Measurements from ENCODE around the gene HSPE1. TPM values are rescaled to one million over a fixed set of nuclear protein-coding genes. Genes with fewer than 3 reads are reported as not detected.
A peak's percentile ranks its signal among the peaks of the same experiment; 100 is the strongest.

HSPE1 gene
- total and polyA plus RNA-seq, 7 experiments from 2014 or later: 46.3 to 137 (median 55.4) TPM

DNA sequence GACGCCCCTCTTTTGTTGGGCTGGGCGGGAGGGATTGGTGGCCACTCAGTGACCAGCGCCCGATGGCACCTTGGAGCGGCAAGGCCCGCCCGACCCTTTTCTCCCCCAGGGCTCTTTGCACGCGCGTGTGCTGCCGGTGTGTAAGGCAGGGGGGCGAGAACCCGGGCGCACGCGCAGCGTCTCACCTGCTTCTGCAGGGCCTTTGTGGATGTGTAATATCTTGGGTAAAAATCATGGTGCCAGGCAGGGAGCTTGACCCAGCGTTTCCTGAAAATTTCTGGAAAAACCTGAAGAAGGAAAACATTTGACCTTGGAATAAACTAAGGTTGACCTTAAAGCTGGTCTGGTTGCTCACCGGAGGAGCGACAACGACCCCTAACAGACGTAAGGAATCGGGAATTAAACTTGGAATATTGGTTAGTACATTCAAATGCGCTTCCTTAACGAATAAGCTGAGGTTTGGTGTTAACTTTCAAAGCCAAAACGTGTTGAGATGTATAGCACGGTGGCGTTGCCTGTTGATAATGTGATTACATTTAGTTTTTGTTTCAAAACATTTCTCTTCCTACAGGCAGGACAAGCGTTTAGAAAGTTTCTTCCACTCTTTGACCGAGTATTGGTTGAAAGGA lies 438 bp downstream of the HSPE1 start:
- no peaks in the 10 kb centered on the region for H3K9me3 Mint-ChIP-seq
- Histone ChIP-seq H3K9me3 (ENCODE audit: control insufficient read depth in 2 of 3, low read length in 3 of 3) (no peaks in the 10 kb centered on the region), H3K27me3 (ENCODE audit: control insufficient read depth in 2 of 2, insufficient read depth in 2 of 2, low read length in 2 of 2) (no peaks in the 10 kb centered on the region), H3K4me1 (ENCODE audit: control insufficient read depth in 2 of 2, insufficient read depth in 2 of 2, low read length in 2 of 2) (peaks cover 17 to 35% of the 10 kb centered on the region in 2 donors), H3K4me3 (ENCODE audit: low read length) (peak overlapping the region; percentile 94), H3K27ac (ENCODE audit: low read depth, low read length) (peak overlapping the region; percentile 90), H3K36me3 (ENCODE audit: control insufficient read depth in 2 of 3, insufficient read depth in 3 of 3, low read length in 3 of 3) (peaks cover 3 to 32% (median 5%) of the 10 kb centered on the region in 3 experiments)
- peak overlapping the region; percentile 84 to 100 (median 94) for H3K4me3 Mint-ChIP-seq
- H3K27ac Mint-ChIP-seq: peak overlapping the region; percentile 83 to 98 (median 95)
- no peak for ATAC-seq
- H3K36me3 Mint-ChIP-seq: peaks cover 4 to 49% (median 14%) of the 10 kb centered on the region in 5 donors
- H3K27me3 Mint-ChIP-seq: no peaks in the 10 kb centered on the region
- intact Hi-C loops (cut with micrococcal nuclease): loop anchor here (1.0 to 10.0 kb wide), 7 partner anchors 15 to 861 kb away; partner anchors contain the start of genes COQ10B (in 2 of the 2), MARS2 (in 2 of the 2), SF3B1 (in 2 of the 2) and CCDC150 (in 1 of the 2)
- DNase-seq: peak in 5 of 9 donors; percentile 13 to 27 (median 19)
- ChIA-PET CTCF (interaction anchor here (1.0 to 1.3 kb wide), 3 partner anchors 16 to 387 kb away, joined by 3 to 5 read pairs (median 4); partner anchors contain the start of gene COQ10B), POLR2A (interaction anchor here (0.7 to 5.3 kb wide), 14 partner anchors 8 to 204 kb away, joined by 3 to 100 read pairs (median 7); partner anchors contain the start of genes COQ10B, MARS2, MOB4 and SF3B1)
- peaks cover 31 to 66% (median 56%) of the 10 kb centered on the region in 7 donors for H3K4me1 Mint-ChIP-seq

DNA sequence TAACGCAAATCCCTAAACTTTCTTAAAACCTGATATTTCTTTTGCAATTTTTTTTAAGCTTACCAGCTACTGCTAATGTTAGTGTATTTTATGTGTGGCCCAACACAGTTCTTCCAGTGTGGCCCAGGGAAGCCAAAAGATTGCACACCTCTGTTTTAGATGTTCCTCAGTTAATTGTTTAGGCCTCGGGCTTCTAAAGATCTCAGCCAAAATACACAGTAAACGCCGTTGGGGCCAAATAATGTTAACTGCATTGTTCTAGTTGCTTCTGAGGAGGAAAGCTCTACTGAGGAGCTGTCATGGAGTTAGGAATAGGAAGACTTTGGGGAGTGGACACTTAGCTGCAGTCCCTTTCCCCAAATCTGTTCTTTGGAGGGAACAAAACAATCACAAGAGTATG lies 2.0 kb downstream of the HSPE1 start:
- H3K4me3 Mint-ChIP-seq: peak overlapping the region; percentile 84 to 100 (median 94)
- no peaks in the 10 kb centered on the region for H3K27me3 Mint-ChIP-seq
- Histone ChIP-seq H3K9me3 (ENCODE audit: control insufficient read depth in 2 of 3, low read length in 3 of 3) (no peaks in the 10 kb centered on the region), H3K27me3 (ENCODE audit: control insufficient read depth in 2 of 2, insufficient read depth in 2 of 2, low read length in 2 of 2) (no peaks in the 10 kb centered on the region), H3K27ac (ENCODE audit: low read depth, low read length) (peak overlapping the region; percentile 90), H3K36me3 (ENCODE audit: control insufficient read depth in 2 of 3, insufficient read depth in 3 of 3, low read length in 3 of 3) (peaks cover 0 to 18% (median 0%) of the 10 kb centered on the region in 3 experiments), H3K4me3 (ENCODE audit: low read length) (peak overlapping the region; percentile 94), H3K4me1 (ENCODE audit: control insufficient read depth in 2 of 2, insufficient read depth in 2 of 2, low read length in 2 of 2) (peaks cover 17 to 22% of the 10 kb centered on the region in 2 donors)
- peaks cover 25 to 51% (median 40%) of the 10 kb centered on the region in 7 donors for H3K4me1 Mint-ChIP-seq
- POLR2A ChIA-PET: interaction anchor here (0.7 to 5.3 kb wide), 6 partner anchors 8 to 94 kb away, joined by 3 to 100 read pairs (median 6); partner anchors contain the start of genes COQ10B, MOB4 and SF3B1
- peaks cover 4 to 34% (median 14%) of the 10 kb centered on the region in 5 donors for H3K36me3 Mint-ChIP-seq
- no peak for ATAC-seq
- CTCF ChIA-PET: no interaction called here
- DNase-seq: no peak
- no peaks in the 10 kb centered on the region for H3K9me3 Mint-ChIP-seq
- H3K27ac Mint-ChIP-seq: peak overlapping the region; percentile 8 to 98 (median 79)
- intact Hi-C loops (cut with micrococcal nuclease): loop anchor here in 1 of 2 donors (10.0 kb wide), 1 partner anchor 297 kb away; no protein-coding TSS in a partner anchor

DNA sequence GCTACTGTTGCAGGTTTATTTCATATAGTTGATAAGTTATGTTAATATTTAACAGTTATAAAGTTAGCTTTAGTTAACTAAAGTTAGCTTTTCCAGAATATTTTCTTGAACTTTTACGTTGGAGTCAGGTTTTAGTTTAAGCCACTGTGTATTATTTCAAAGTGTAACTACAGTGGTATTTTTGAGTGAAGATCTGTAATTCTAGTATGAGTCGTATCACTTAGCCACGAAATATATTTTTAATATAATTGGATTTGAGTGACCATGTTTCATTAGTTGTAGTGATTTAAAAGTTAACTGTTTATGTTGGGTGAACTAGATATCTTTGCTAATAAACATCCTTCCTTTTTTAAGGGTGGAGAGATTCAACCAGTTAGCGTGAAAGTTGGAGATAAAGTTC lies 2.5 kb downstream of the HSPE1 start:
- intact Hi-C loops (cut with micrococcal nuclease): loop anchor here in 1 of 2 donors (10.0 kb wide), 1 partner anchor 298 kb away; no protein-coding TSS in a partner anchor
- ChIA-PET POLR2A (interaction anchor here (1.1 to 5.3 kb wide), 3 partner anchors 10 to 48 kb away, joined by 3 to 100 read pairs (median 69); partner anchors contain the start of genes COQ10B and MOB4), CTCF (no interaction called here)
- Histone ChIP-seq H3K4me1 (ENCODE audit: control insufficient read depth in 2 of 2, insufficient read depth in 2 of 2, low read length in 2 of 2) (peaks cover 16 to 20% of the 10 kb centered on the region in 2 donors), H3K4me3 (ENCODE audit: low read length) (no peak overlapping the region), H3K9me3 (ENCODE audit: control insufficient read depth in 2 of 3, low read length in 3 of 3) (no peaks in the 10 kb centered on the region), H3K27ac (ENCODE audit: low read depth, low read length) (peak overlapping the region; percentile 90), H3K36me3 (ENCODE audit: control insufficient read depth in 2 of 3, insufficient read depth in 3 of 3, low read length in 3 of 3) (peaks cover 0 to 18% (median 0%) of the 10 kb centered on the region in 3 experiments), H3K27me3 (ENCODE audit: control insufficient read depth in 2 of 2, insufficient read depth in 2 of 2, low read length in 2 of 2) (no peaks in the 10 kb centered on the region)
- DNase-seq (no peak), ATAC-seq (no peak)
- peaks cover 4 to 30% (median 13%) of the 10 kb centered on the region in 5 donors for H3K36me3 Mint-ChIP-seq
- no peaks in the 10 kb centered on the region for H3K27me3 Mint-ChIP-seq
- peak overlapping the region in 7 of 9 donors; percentile 38 to 98 (median 94) for H3K27ac Mint-ChIP-seq
- peaks cover 23 to 46% (median 35%) of the 10 kb centered on the region in 7 donors for H3K4me1 Mint-ChIP-seq
- peak overlapping the region in 9 of 10 donors; percentile 16 to 98 (median 92) for H3K4me3 Mint-ChIP-seq
- H3K9me3 Mint-ChIP-seq: no peaks in the 10 kb centered on the region

DNA sequence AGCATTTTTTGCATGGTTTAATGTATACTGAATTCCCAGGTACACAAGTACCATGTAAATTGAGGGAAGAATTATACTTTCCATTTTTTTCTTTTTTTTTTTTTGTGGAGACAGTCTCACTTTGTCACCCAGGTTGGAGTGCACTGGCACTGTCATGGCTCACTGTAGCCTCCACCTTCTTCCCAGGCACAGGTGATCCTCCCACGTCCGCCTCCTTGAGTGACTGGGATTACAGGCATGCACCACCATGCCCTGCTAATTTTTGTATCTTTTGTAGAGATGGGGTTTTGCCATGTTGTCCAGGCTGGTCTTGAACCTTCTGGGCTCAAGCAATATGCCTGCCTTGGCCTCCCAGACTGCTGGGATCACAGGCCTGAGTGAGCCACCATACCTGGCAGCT lies 3.8 kb downstream of the HSPE1 start:
- Histone ChIP-seq H3K27me3 (ENCODE audit: control insufficient read depth in 2 of 2, insufficient read depth in 2 of 2, low read length in 2 of 2) (no peaks in the 10 kb centered on the region), H3K4me3 (ENCODE audit: low read length) (no peak overlapping the region), H3K9me3 (ENCODE audit: control insufficient read depth in 2 of 3, low read length in 3 of 3) (no peaks in the 10 kb centered on the region), H3K36me3 (ENCODE audit: control insufficient read depth in 2 of 3, insufficient read depth in 3 of 3, low read length in 3 of 3) (peaks cover 0 to 18% (median 0%) of the 10 kb centered on the region in 3 experiments), H3K27ac (ENCODE audit: low read depth, low read length) (no peak overlapping the region), H3K4me1 (ENCODE audit: control insufficient read depth in 2 of 2, insufficient read depth in 2 of 2, low read length in 2 of 2) (peaks cover 10 to 14% of the 10 kb centered on the region in 2 donors)
- intact Hi-C loops (cut with micrococcal nuclease): loop anchor here in 1 of 2 donors (10.0 kb wide), 1 partner anchor 299 kb away; no protein-coding TSS in a partner anchor
- H3K36me3 Mint-ChIP-seq: peaks cover 4 to 21% (median 11%) of the 10 kb centered on the region in 5 donors
- H3K27ac Mint-ChIP-seq: peak overlapping the region in 5 of 9 donors; percentile 8 to 75 (median 38)
- H3K27me3 Mint-ChIP-seq: no peaks in the 10 kb centered on the region
- peaks cover 21 to 37% (median 27%) of the 10 kb centered on the region in 7 donors for H3K4me1 Mint-ChIP-seq
- no peaks in the 10 kb centered on the region for H3K9me3 Mint-ChIP-seq
- DNase-seq: no peak
- CTCF ChIA-PET: no interaction called here
- POLR2A ChIA-PET: interaction anchor here (0.6 to 2.1 kb wide), 3 partner anchors 8 to 51 kb away, joined by 3 to 17 read pairs (median 3); partner anchors contain the start of genes COQ10B and MOB4
- H3K4me3 Mint-ChIP-seq: peak overlapping the region in 1 of 10 donors; percentile 5
- no peak for ATAC-seq

DNA sequence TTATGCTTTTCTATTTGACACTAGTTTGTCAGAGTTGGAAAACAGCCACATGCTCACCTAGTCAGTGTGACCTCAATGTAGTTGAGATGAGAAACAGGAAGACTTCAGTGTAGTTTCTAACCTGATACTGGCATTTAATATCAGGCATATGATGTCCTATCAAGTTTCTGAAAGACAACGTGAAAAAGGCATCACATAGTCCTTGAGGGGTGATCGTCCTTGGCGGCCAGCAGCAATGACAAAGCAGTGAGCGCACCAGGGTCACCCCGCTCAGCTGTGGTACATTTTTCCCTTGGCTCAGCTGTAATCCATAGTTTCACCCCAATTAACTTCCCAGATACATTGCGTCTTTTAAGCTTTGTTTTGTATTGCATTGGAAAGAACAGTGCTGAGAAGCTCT lies 4.3 kb downstream of the HSPE1 start:
- Mint-ChIP-seq H3K4me1 (peaks cover 21 to 37% (median 27%) of the 10 kb centered on the region in 7 donors), H3K4me3 (peak overlapping the region in 1 of 10 donors; percentile 5), H3K36me3 (peaks cover 4 to 21% (median 11%) of the 10 kb centered on the region in 5 donors), H3K9me3 (no peaks in the 10 kb centered on the region), H3K27ac (peak overlapping the region in 5 of 9 donors; percentile 8 to 75 (median 38)), H3K27me3 (no peaks in the 10 kb centered on the region)
- DNase-seq (no peak), ATAC-seq (no peak)
- no peaks in the 10 kb centered on the region for H3K27me3 ChIP-seq (ENCODE audit: control insufficient read depth in 2 of 2, insufficient read depth in 2 of 2, low read length in 2 of 2)
- peaks cover 10 to 14% of the 10 kb centered on the region in 2 donors for H3K4me1 ChIP-seq (ENCODE audit: control insufficient read depth in 2 of 2, insufficient read depth in 2 of 2, low read length in 2 of 2)
- H3K27ac ChIP-seq (ENCODE audit: low read depth, low read length): no peak overlapping the region
- CTCF ChIA-PET: no interaction called here
- H3K4me3 ChIP-seq (ENCODE audit: low read length): no peak overlapping the region
- intact Hi-C loops (cut with micrococcal nuclease): loop anchor here in 1 of 2 donors (10.0 kb wide), 1 partner anchor 300 kb away; no protein-coding TSS in a partner anchor
- POLR2A ChIA-PET: interaction anchor here (0.8 to 2.1 kb wide), 3 partner anchors 8 to 51 kb away, joined by 3 to 17 read pairs (median 4); partner anchors contain the start of genes COQ10B and MOB4
- peaks cover 0 to 13% (median 0%) of the 10 kb centered on the region in 3 experiments for H3K36me3 ChIP-seq (ENCODE audit: control insufficient read depth in 2 of 3, insufficient read depth in 3 of 3, low read length in 3 of 3)
- H3K9me3 ChIP-seq (ENCODE audit: control insufficient read depth in 2 of 3, low read length in 3 of 3): no peaks in the 10 kb centered on the region

DNA sequence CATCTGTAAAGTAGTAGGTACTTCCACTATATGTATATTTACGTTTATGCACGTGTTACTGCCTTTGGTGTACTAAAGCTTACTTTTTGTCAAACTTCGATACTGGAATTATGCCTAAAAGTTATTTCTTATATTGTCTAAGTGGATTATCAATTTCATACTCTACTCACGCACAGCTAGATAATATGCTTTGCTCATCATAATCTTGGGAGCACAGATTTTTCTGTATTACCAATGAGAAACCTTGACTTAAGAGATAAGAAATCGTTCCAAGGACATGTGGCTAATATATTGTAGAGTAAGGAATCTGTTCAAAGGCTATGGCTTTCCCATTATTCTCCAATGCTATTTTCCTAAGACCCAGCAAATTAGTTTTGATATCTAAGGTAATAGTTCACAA lies 6.5 kb downstream of the HSPE1 start:
- H3K36me3 Mint-ChIP-seq: peaks cover 4 to 15% (median 11%) of the 10 kb centered on the region in 5 donors
- peak overlapping the region in 1 of 9 donors; percentile 34 for H3K27ac Mint-ChIP-seq
- peaks cover 12 to 30% (median 25%) of the 10 kb centered on the region in 7 donors for H3K4me1 Mint-ChIP-seq
- POLR2A ChIA-PET: interaction anchor here (0.8 to 2.0 kb wide), 2 partner anchors 9 to 66 kb away, joined by 3 to 14 read pairs; partner anchors contain the start of gene MOB4
- H3K4me3 ChIP-seq (ENCODE audit: low read length): no peak overlapping the region
- H3K4me3 Mint-ChIP-seq: no peak overlapping the region
- DNase-seq: no peak
- CTCF ChIA-PET: no interaction called here
- H3K27me3 Mint-ChIP-seq: no peaks in the 10 kb centered on the region
- H3K27me3 ChIP-seq (ENCODE audit: control insufficient read depth in 2 of 2, insufficient read depth in 2 of 2, low read length in 2 of 2): no peaks in the 10 kb centered on the region
- no peak for ATAC-seq
- H3K27ac ChIP-seq (ENCODE audit: low read depth, low read length): no peak overlapping the region
- no peaks in the 10 kb centered on the region for H3K9me3 Mint-ChIP-seq
- intact Hi-C loops (cut with micrococcal nuclease): loop anchor here in 1 of 2 donors (10.0 kb wide), 1 partner anchor 302 kb away; no protein-coding TSS in a partner anchor
- H3K36me3 ChIP-seq (ENCODE audit: control insufficient read depth in 2 of 3, insufficient read depth in 3 of 3, low read length in 3 of 3): peaks cover 0 to 12% (median 0%) of the 10 kb centered on the region in 3 experiments
- no peaks in the 10 kb centered on the region for H3K9me3 ChIP-seq (ENCODE audit: control insufficient read depth in 2 of 3, low read length in 3 of 3)
- H3K4me1 ChIP-seq (ENCODE audit: control insufficient read depth in 2 of 2, insufficient read depth in 2 of 2, low read length in 2 of 2): peaks cover 5 to 11% of the 10 kb centered on the region in 2 donors
